Hindlimb muscle (tissue), 1 donor: ENCODE results near the gene FRY. TPM values are rescaled to one million over a fixed set of nuclear protein-coding genes. Genes with fewer than 3 reads are reported as not detected.

Source experiments
- DNase-seq: peaks from one replicate; pipeline ENCODE4 v3.0.0-alpha.2; 2013
- polyA plus RNA-seq: library from polyadenylated mRNA; unstranded; fragments of 120-200 nt; gene quantifications from one replicate; pipeline ENCODE4 v1.2.1, GENCODE V29; 2013; ENCODE audit not compliant: insufficient read length

The FRY gene
- polyA plus RNA-seq, 1 donor = 65.2 TPM

DNA sequence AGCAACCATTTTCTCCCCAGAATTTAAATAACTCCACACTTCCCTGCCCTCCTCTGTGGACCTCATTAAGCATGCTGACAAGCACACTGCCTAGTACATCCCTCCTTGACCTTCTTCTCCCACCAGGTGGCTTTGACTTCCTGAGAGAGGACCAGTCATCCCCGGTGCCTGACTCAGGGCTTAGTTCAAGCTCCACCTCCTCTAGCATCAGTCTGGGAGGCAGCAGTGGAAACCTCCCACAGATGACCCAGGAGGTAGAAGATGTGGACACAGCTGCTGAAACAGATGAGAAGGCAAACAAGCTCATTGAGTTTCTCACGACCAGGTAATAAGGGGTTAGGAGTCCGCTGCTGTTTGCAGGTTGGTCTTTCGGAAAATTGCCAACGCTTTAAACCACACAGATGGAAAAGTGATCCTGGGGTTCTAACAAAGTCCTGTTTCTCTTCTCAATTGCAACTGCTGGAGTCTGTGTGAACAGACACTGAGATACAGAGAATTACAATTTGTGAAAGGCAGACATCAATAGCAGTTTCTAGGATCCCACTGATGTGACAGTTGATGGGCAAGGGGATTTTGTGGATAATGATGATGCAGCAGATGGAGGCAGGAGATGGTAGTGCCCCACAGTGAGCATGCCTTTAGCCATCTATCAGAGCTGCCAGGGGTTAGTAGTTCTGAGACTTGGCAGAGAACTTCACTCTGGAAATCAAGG, 196.9 kb downstream of the FRY start:
- no peak for DNase-seq

DNA sequence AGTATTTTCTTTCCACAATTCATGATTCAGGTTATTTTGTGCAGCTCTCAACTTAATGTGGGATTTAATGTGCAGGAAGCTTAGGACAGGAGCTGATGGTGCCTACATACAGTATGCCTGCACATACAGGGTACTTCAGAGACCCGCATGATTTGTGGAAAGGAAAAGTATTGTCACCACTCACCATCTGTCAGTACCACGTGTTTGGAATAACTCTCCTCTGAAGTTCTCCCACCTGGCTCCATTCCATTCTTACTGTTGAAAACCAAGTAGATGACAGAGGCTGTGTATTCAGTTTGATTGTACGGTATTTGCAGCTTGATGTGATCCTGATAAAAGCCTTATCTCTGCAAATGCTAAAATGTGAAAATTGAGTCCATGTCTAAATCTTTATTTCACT, 197.9 kb downstream of the FRY start:
- DNase-seq = no peak

DNA sequence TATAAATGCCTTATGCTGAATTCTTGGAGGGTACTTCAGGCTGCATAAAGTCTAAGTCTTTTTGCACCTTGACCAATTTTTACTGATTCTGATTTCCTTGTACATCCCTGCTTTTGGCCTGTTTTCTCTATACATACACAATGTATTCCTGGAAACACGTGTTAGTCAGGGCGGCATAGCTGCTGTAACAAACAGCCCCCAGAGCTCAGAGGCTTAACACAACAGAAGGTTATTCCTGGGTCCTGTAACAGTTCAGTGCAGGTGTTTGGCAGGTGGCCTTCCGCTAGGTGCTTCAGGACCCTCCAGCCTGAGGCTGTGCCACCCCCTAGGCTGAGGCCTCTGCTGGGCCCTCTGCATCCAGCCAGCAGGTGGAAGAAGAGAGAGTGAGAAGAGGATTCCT, 200.7 kb downstream of the FRY start:
- no peak for DNase-seq

DNA sequence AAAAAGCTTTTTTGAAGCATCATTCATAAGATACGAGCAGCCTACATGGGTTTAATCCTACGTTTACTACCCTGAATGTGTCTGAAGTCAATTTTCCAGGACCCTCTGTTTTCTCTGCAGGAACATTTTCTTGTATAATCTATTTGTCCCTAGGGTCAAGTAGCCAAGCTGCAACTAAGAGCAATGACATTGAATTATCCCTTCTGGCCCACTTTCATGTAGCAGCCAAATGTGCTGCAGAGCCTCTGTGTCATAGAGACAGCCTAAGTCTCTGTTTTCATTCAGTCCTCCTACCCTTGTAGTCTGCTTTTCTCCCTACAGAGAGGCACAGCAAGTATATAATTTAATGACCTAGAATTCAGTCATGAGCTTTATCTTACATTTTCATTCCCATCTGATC, 201.5 kb downstream of the FRY start:
- no peak for DNase-seq

DNA sequence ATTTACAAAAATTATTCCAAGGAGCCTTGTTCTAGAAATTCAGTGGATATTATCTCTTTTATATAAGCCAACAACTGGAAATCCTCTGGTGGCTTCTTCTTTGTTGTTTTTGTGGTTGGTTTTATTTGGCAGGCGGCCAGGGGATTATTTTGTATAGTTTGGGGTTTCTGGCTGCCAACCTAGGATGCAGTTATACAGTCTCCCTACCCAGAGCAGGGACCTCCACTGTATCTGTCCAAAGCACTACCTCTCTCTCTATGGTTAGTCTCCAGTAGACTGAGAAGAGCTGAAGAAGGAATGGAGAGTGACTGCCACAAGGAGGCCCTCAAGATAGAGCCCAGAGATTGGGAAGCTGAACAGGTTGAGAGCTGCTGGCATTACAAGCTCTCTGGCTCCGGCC, 203.3 kb downstream of the FRY start:
- DNase-seq = no peak

DNA sequence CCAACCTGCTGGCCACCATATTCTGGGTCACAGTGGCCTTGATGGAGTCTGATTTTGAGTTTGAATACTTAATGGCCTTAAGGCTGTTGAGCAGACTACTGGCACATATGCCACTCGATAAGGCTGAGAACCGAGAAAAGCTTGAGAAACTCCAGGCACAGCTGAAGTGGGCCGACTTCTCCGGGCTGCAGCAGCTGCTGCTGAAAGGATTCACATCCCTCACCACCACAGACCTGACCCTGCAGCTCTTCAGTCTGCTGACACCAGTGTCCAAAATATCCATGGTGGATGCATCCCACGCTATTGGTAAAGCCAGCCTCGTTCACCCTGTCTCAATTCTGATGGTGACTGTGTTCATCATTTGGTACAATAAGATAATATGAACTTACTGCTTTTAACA, 206.1 kb downstream of the FRY start:
- DNase-seq = no peak

DNA sequence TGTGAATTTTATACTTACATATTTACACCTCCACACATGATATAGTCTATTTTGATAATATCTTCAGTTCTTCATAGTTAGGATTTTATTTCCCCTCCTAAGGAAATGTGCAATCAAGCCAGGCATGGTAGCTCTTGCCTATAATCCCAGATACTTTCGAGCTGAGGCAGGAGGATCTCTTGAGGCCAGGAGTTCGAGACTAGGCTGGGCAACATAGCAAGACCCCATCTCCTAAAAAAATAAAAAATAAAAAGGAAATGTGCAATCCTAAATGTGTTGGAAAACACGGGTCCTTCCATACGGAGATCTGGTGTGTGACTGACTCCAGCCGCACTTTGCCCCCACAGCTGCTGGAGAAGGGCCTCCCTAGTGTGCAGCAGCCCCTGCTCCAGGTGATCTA, 212.1 kb downstream of the FRY start:
- no peak for DNase-seq

DNA sequence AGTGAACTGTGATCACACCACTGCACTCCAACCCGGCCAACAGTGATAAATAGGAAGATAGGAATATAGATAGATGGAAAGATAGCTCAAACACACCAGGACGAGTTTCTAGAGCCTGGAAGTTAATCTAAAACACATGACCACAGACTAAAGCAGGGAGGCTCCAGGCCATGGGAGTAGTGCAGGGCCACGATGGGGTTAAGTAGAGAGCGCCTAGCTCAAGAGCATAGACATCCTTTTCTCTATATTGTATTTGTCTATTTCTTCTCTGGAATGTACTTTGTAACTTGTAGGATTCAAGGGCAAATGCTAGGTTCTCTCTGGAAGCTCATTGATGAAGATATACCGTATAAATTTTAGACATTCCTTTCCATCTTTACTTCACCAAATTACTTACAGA, 214.0 kb downstream of the FRY start:
- DNase-seq = no peak

DNA sequence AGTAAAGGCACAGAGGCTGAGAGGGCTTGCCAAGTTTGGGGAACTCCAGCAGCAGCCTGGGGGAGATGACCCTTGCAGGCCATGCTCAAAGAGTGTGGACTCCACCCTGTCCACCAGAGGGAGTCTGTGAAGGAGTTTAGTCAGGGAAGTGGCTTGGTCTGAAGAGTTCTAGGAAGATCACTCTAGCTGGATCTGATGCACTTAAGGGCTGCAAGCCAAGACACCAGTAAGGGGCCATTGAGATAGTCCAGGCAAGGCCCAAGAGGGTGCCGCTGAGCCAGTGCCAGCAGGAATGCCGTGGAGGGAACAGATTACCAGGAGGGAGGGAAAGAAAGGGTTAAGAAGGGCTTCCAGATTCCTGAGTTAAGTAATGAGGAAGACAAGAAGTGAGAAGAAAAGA, 214.9 kb downstream of the FRY start:
- DNase-seq = peak; percentile 24

DNA sequence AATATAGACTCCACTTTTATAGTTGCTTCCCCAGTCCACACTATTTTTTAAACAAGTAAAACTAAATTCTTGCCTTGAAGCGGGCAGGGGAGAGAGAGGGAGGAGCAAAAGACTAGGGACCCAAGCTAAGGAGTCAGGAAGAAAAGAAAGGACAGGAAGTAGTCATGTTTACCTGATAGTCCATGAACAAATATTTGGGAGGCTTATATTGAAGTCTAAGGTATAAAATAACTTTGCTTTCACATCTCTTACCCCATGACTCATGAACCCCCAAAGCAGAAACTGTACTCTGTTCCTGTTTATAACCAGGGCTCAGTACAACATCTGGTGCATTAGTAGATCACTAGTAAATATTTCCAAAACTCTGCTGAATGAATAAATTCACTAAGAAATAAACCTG, 216.3 kb downstream of the FRY start:
- no peak for DNase-seq

DNA sequence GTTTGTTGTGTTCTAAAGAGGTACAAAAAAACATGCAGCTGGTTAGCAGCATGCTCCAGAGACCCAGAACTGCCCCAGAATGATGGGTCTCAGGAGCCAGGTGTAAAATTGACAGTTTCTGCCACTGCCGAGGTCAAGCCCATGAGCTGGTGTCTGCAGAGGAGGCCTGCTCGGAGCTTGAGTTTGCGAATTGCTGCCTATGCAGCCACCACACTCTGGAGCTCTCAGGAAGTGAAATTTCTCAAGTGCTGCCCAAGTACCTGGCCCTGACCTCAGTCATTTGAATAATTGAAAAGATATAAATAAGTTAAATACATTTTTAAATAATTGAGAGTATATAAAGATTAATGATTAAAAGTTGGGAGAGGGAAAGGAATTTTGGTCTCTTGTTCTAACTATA, 217.2 kb downstream of the FRY start:
- no peak for DNase-seq

DNA sequence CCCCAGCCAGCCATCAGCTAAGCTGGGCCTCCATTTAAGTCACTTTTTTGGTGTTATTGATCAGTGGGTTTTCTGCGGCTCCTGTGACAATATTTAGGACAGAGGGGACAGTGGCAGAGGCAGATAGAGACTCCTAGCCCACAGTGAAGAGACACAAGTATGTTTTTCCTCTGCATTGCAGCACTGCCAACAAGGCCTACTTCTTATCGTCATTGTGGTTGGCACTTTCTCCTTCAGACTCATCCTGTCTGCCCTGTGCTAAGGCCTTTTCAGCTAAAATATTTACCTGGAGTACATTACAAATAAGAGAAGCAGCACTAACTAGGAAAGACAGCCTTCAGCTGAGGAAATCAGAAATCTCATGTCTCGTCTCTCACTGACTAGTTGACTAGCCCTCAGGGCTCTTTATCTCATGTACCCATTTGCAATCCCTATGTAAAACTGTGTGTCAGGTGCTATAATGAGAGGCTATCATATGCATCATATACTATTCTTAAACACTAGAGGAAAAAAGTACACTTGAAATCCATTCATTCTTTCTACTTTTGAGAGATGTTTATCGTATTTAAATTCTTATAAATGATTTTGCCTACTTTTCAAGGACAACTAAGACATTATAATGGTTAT, 221.4 kb downstream of the FRY start:
- DNase-seq = no peak

DNA sequence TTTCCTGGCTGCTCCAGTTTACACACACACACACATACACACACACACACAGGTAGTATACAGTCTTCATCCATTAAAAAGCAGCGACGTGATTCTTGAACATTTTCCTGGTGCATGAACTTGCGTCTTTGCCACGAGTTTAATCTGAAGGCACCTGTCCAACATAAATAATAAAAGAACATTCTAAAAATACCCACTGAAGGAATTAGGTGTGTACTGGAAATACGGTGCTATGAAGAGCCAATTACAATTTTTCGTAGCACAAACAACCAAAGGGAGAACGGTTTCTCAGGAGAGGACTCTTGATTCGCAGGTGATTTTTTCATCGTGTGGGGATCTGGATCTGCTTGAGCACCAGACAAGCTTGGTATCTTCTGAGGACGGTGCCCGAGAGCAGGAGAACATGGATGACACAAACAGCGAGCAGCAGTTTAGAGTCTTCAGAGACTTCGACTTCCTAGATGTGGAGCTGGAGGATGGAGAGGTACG, 222.4 kb downstream of the FRY start:
- no peak for DNase-seq

DNA sequence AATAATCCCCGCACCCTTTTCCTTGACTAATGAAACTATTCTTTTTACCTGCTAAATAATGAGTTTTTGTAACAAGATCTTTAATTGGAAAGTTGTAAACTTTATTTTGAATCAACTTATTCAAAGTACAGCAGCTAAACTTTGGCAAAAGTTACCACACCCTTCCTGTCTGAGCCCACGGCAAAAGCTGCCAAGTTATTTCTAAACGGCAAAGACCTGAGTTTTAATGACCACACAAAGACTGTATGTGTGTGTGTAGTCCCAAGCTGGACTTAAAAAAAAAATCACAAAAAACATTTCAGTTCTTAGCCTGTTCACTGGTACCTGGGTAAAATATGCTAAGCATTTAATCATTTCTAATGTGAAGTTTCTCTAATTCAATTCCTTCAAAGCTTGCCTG, 222.8 kb downstream of the FRY start:
- DNase-seq = no peak

DNA sequence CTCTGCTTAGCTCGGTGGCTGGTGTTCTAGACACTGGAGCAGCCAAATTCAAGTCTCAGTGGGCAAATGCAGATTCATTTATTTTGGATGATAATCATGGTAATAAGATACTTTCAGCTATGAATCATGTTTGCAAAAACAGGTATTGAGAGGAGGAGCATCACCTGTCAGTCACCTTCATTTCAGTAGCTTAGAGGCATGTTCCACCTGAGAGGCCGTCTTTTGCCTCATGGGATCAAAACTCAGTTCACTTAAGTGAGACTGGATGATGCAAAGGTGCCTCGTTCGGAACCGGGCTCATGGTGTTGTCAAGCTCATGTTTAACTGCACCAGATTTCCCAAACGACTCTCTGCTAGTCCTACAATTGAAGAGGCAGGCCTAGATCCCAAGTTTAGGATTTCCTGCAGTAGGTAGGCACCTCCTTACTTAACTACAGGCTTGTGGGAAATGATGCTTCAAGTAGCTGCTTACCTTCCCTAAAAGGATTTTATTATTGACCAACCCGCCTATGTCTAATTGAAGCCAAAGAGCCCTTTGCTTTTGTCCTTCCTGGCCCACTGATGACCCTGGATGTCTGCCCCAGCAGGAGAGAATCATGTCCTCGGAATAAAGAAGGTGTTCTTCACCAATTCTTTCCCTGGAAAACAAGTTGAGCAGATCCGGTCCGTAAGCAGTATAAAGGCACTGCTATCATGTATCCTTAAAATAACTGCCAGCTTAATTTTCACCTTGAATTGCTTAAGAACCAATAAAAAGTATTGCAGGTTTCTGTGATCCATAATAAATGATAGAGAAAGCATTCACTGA, 223.5 kb downstream of the FRY start:
- DNase-seq = no peak

DNA sequence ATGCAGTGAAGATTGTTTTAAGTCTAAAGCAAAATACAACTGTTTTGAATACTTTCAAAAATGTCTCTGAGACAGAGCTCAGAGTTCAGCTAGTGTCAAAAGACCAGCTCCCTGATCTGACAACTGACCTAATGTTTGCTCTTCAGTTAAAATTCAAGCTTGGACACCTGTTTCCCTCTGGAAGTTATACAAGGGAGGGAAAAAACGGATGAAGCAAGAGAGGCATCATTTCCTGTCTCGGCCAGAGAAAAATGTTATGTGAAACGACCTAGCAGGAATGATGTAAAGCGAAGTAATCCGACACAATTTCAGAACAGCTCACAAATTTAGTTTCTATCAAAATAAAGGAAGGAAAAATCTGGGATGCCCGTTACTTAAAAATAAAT, 224.1 kb downstream of the FRY start:
- DNase-seq = no peak

DNA sequence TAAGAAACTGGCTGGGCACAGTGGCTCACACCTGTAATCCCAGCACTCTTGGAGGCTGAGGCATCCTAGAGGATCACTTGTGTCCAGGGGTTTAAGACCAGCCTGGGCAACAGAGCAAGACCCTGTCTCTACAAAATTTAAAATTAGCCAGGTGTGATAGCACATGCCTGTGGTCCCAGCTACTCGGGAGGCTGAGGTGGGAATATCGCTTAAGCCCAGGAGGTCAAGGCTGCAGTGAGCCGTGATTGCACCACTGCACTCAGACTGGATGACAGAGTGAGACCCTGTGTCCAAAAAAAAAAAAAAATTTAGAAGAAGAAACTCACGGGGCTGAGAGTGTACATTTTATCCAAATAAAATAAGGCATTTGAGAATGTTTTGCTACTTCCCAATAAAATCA, 224.7 kb downstream of the FRY start:
- no peak for DNase-seq

DNA sequence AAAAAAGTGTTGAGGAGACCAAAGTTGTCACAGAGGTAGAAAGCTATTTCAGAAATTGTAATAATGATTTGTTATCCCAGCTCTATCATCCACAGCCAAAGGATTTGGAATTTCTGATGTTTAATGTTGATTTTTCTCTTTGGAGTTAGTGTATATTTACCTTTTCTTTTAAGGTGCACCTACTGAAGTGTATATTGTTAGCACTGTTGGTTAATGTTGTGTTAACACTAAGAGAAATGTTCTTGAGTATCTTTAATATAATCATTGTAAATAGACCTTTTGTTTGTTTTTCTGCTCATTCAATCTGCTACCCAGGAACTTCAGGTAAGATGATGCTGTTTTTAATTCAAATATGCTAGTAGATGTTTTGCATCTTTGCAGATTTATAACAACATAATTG, 226.1 kb downstream of the FRY start:
- no peak for DNase-seq

DNA sequence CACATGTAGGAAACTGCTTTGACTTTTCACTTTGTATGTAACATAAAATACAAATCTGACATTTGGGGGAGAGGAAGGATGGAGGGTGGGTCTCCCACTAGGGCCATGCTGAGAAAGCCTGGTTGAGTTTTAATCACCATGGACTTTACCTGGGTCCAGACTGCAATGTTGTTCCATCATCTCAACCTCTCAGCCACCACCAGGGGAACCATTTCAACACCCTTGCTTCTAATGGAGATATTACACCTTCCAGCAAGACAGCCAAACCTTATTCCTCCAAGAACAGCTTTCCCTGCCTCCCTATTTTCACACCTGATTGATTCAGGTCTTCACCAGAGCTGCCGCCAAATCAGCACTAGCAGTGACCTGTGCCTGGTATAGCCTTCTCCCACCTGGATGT, 227.5 kb downstream of the FRY start:
- DNase-seq = no peak

DNA sequence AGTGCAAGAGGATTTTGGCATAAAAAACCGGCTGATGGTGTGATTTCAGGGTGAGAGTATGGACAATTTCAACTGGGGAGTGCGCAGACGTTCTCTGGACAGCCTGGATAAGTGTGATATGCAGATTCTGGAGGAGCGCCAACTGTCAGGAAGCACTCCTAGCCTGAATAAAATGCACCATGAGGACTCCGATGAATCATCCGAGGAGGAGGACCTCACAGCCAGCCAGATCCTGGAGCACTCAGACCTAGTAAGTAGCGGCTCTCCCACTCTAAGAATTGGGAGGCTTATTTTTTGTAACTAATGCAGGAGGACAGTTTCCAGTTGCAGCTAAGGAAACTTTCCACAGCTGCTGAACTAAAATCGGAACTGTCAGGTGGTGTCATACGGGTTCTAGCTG, 230.0 kb downstream of the FRY start:
- peak; percentile 56 for DNase-seq

DNA sequence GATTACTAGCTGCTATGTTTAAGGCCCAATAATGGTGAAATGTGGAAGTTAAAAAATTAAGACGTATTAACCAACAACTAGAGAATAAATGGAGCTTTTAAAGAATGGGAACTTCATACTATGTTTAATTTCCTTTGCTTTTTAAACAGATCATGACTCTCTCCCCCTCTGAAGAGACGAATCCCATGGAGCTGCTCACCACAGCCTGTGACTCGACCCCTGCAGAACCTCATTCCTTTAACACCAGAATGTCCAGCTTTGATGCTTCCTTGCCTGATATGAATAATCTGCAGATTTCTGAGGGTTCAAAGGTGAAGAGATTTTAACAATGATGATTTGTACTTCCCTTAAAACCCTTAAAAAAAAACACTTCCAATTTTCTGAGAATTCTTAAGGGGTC, 230.6 kb downstream of the FRY start:
- no peak for DNase-seq

DNA sequence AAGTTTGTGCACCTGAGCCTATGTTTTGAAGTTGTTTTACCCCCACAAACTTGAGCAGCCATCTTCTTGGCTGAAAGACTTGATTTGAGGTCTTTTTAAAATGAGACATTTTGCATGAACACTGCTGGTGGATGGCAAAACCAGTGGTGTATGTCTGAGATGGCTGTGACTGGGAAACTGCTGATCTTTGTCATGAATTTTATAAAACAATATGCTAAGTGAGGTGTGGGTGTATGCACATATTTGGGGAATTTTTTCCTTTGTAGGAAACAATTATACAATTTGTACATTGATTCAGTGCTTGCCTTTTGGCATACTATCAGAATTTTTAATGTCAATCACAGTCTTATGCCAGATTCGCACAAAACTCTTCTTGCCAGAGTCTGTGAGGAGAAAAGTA, 231.0 kb downstream of the FRY start:
- no peak for DNase-seq

DNA sequence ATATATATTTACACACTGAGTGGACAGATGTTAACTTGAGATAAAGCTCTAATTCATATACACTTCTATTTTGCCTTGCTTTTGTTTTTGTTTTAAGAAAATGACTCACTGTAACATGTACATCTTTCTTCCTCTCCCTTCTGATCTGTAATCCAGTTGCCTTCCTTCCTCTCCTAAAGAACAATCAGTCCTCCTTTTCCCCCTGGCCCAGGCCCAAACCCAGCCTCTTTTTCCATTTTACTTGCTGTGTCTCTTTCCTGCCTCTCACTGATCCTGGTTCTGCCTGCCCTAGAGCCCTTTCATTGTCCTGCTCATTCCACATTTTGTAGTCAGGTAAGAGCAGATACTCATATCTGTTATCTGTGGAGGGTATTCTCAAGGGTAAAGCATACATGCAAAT, 232.8 kb downstream of the FRY start:
- peak; percentile 34 for DNase-seq

DNA sequence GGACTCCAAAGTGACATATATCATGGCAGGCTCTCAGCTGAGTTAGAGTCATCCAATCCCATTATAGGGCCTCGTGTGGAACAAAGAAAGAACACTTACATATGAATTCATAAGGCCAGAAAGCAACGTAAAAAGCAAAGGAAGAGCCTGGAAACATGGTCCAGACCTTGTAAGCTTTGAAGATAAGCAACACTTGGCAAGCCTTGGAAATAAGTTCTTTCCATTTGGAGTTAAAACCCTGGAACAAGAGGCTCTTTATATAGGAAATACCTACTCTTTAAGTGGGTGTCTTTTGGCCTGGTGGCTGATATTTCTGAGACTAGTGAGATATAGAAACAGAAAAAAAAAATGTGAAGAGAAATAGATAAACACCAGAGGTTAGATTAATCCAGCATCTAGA, 234.2 kb downstream of the FRY start:
- DNase-seq = no peak
